H1 (cell line): Measurements from ENCODE around the gene QSOX1. TPM values are rescaled to one million over a fixed set of nuclear protein-coding genes. Genes with fewer than 3 reads are reported as not detected.

Experiments
- CTCF ChIA-PET: fragments of 300-600 bp; sonication (Branson Sonifier 250); formaldehyde crosslinking; loops from one replicate; lab custom pipeline; 2021; ENCODE audit not compliant: partially characterized antibody; lab: Charles Lee
- POLR2A ChIA-PET: fragments of 300-600 bp; sonication (Branson Sonifier 250); formaldehyde crosslinking; loops from one replicate; lab custom pipeline; 2021; ENCODE audit warnings: inconsistent platforms; ENCODE audit not compliant: partially characterized antibody; lab: Charles Lee
- DNase-seq, 2 experiments: peaks; one replicate each; pipeline versions ENCODE4 v3.0.0 to v3.0.0-alpha.2; 2010 to 2022; ENCODE audit warnings: low spot score in 2 of 2, low read depth in 1 of 2, mixed read lengths in 1 of 2
- FAIRE-seq: peaks from 2 replicates; lab custom pipeline; 2011; peaks lifted over from hg19 to GRCh38; lab: Jason Lieb, UNC
- H2AFZ ChIP-seq: 2 replicates; pipeline ENCODE4 v1.8.1; 2012; ENCODE audit warnings: low read length, inconsistent platforms
- H2AK5ac ChIP-seq: 2 replicates; pipeline ENCODE4 v1.6.1; 2013; ENCODE audit warnings: low read depth, low read length
- H2BK120ac ChIP-seq: replicated peaks from 2 replicates; pipeline ENCODE3; 2013; ENCODE audit warnings: low read depth, low read length, inconsistent platforms
- H2BK12ac ChIP-seq: 2 replicates; pipeline ENCODE4 v1.6.1; 2013; ENCODE audit warnings: low read depth, low read length
- H2BK15ac ChIP-seq: 2 replicates; pipeline ENCODE4 v1.6.1; 2013; ENCODE audit warnings: low read length
- H2BK20ac ChIP-seq: 2 replicates; pipeline ENCODE4 v1.6.1; 2013; ENCODE audit warnings: low read length
- H2BK5ac ChIP-seq: 2 replicates; pipeline ENCODE4 v1.6.1; 2013; ENCODE audit warnings: low read depth, low read length
- H3K14ac ChIP-seq: 2 replicates; pipeline ENCODE4 v1.6.1; 2013; ENCODE audit warnings: inconsistent platforms; ENCODE audit not compliant: insufficient read length
- H3K18ac ChIP-seq: 2 replicates; pipeline ENCODE4 v1.6.1; 2013; ENCODE audit warnings: low read length; ENCODE audit errors: extremely low read depth
- H3K23ac ChIP-seq: 2 replicates; pipeline ENCODE4 v1.6.1; 2013; ENCODE audit warnings: inconsistent platforms; ENCODE audit not compliant: insufficient read length
- H3K23me2 ChIP-seq: 2 replicates; pipeline ENCODE4 v1.6.1; 2013; ENCODE audit warnings: low read depth, low read length
- H3K27ac ChIP-seq: 2 replicates; pipeline ENCODE4 v1.6.1; 2011; ENCODE audit warnings: low read depth, low read length, inconsistent platforms
- H3K27me3 ChIP-seq, 4 experiments: replicated peaks in 1 of 4; 1 replicate in 1 of 4; 2 replicates in 3 of 4; pipeline versions ENCODE4 v1.6.1 to v1.8.1; 2011 to 2013; ENCODE audit warnings: low read length in 3 of 4, mild to moderate bottlenecking in 3 of 4, inconsistent platforms in 2 of 4, mixed read lengths in 2 of 4, moderate library complexity in 1 of 4; ENCODE audit not compliant: control insufficient read depth in 3 of 4, insufficient read depth in 3 of 4; ENCODE audit errors: extremely low read depth in 1 of 4
- H3K36me3 ChIP-seq, 4 experiments: 2 replicates each; pipeline versions ENCODE4 v1.6.1 to v1.8.1; 2011 to 2013; ENCODE audit warnings: mild to moderate bottlenecking in 4 of 4, low read length in 3 of 4, moderate library complexity in 2 of 4, control low read depth in 1 of 4, inconsistent platforms in 1 of 4; ENCODE audit not compliant: insufficient read depth in 4 of 4, control insufficient read depth in 2 of 4
- H3K4ac ChIP-seq: replicated peaks from 2 replicates; pipeline ENCODE3; 2013; ENCODE audit warnings: low read length, low read depth, mixed read lengths, inconsistent platforms; ENCODE audit not compliant: insufficient read length
- H3K4me1 ChIP-seq, 4 experiments: replicated peaks in 1 of 4; 1 replicate in 1 of 4; 2 replicates in 3 of 4; pipeline versions ENCODE4 v1.6.1 to v1.8.1; 2011 to 2013; ENCODE audit warnings: low read length in 3 of 4, inconsistent platforms in 2 of 4, mixed read lengths in 1 of 4; ENCODE audit not compliant: insufficient read depth in 4 of 4, control insufficient read depth in 3 of 4
- H3K4me2 ChIP-seq, 2 experiments: 2 replicates each; pipeline versions ENCODE4 v1.6.1 to v1.8.1; 2011 to 2013; ENCODE audit warnings: low read depth in 2 of 2, low read length in 2 of 2, control low read depth in 1 of 2, inconsistent platforms in 1 of 2, mild to moderate bottlenecking in 1 of 2; ENCODE audit not compliant: insufficient read depth in 1 of 2
- H3K4me3 ChIP-seq, 4 experiments: fragments of 200-600, 300-600 bp in 1 of 4; sonication (generic), shearing (Covaris generic), sonication (Bioruptor Twin) in 1 of 4; 2 replicates each; pipeline versions ENCODE4 v1.5.1 to v1.8.1; 2011 to 2016; ENCODE audit warnings: low read length in 4 of 4, low read depth in 3 of 4, control low read depth in 2 of 4, inconsistent platforms in 2 of 4, mild to moderate bottlenecking in 2 of 4, mixed read lengths in 1 of 4, moderate library complexity in 1 of 4; ENCODE audit not compliant: insufficient read depth in 2 of 4; ENCODE audit errors: extremely low read depth in 1 of 4
- H3K56ac ChIP-seq: replicated peaks from 2 replicates; pipeline ENCODE3; 2013; ENCODE audit warnings: low read depth, mild to moderate bottlenecking, mixed read lengths, low read length, inconsistent platforms; ENCODE audit not compliant: insufficient read length
- H3K79me1 ChIP-seq: 2 replicates; pipeline ENCODE4 v1.6.1; 2013; ENCODE audit warnings: low read depth, low read length, control low read depth
- H3K79me2 ChIP-seq, 2 experiments: 2 replicates each; pipeline versions ENCODE4 v1.6.1 to v1.8.1; 2012 to 2013; ENCODE audit warnings: low read length in 2 of 2, mild to moderate bottlenecking in 2 of 2, inconsistent platforms in 1 of 2; ENCODE audit not compliant: insufficient read depth in 2 of 2, control insufficient read depth in 1 of 2
- H3K9ac ChIP-seq, 4 experiments: replicated peaks in 1 of 4; 1 replicate in 1 of 4; 2 replicates in 3 of 4; pipeline versions ENCODE4 v1.6.1 to v1.8.1; 2011 to 2013; ENCODE audit warnings: low read depth in 3 of 4, low read length in 3 of 4, control low read depth in 2 of 4, mild to moderate bottlenecking in 2 of 4, moderate library complexity in 2 of 4, inconsistent platforms in 1 of 4; ENCODE audit errors: extremely low read depth in 1 of 4
- H3K9me3 ChIP-seq, 2 experiments: 2 replicates each; pipeline versions ENCODE4 v1.6.1 to v1.8.1; 2012 to 2013; ENCODE audit warnings: mild to moderate bottlenecking in 2 of 2, moderate library complexity in 2 of 2, control low read depth in 1 of 2, inconsistent platforms in 1 of 2, low read depth in 1 of 2, low read length in 1 of 2, mixed read lengths in 1 of 2; ENCODE audit not compliant: insufficient read depth in 2 of 2
- H4K20me1 ChIP-seq, 2 experiments: replicated peaks in 1 of 2; 2 replicates each; pipeline versions ENCODE3 to v1.8.1; 2011 to 2013; ENCODE audit warnings: inconsistent platforms in 2 of 2, low read length in 2 of 2, mild to moderate bottlenecking in 1 of 2; ENCODE audit not compliant: insufficient read depth in 2 of 2, control insufficient read depth in 1 of 2
- H4K5ac ChIP-seq: 2 replicates; pipeline ENCODE4 v1.6.1; 2013; ENCODE audit warnings: low read length, low read depth, mixed read lengths, inconsistent platforms; ENCODE audit not compliant: insufficient read length
- H4K8ac ChIP-seq: 2 replicates; pipeline ENCODE4 v1.8.0; 2013; ENCODE audit warnings: mild to moderate bottlenecking, moderate library complexity, low read length, inconsistent platforms; ENCODE audit not compliant: insufficient read depth; ENCODE audit errors: extremely low read depth
- H4K91ac ChIP-seq: replicated peaks from 2 replicates; pipeline ENCODE3; 2013; ENCODE audit warnings: low read length, mixed read lengths, inconsistent platforms; ENCODE audit not compliant: insufficient read length
- TAF1 ChIP-seq: IDR thresholded peaks from 2 replicates; pipeline ENCODE4 v1.6.1; 2011; ENCODE audit warnings: mild to moderate bottlenecking, low read depth, low read length
- TAF7 ChIP-seq: optimal IDR thresholded peaks from 2 replicates; pipeline ENCODE3; 2011; ENCODE audit warnings: low read depth, mild to moderate bottlenecking, inconsistent platforms, low read length, moderate library complexity, borderline replicate concordance
- WGBS, 2 experiments: shearing (Covaris generic) in 1 of 2; methylation state at CpG; one replicate each; pipeline versions ENCODE4 v1.1.6 to v1.1.7; 2013 to 2015; ENCODE audit warnings: low lambda C conversion rate in 2 of 2, mixed read lengths in 2 of 2, inconsistent platforms in 1 of 2, low coverage in 1 of 2, missing lambda C conversion rate in 1 of 2; ENCODE audit not compliant: insufficient replicate concordance in 2 of 2, insufficient coverage in 1 of 2, insufficient read length in 1 of 2; ENCODE audit errors: extremely low coverage in 1 of 2, missing lambda C conversion rate in 1 of 2; 5-methylcytosine and 5-hydroxymethylcytosine counted together
- polyA plus RNA-seq, 7 experiments: library from polyadenylated mRNA; depleted of rRNA in 3 of 7; stranded (reverse) in 5 of 7; unstranded in 2 of 7; fragments of >200 nt in 5 of 7; fragments of 200-250 nt in 2 of 7; gene quantifications; 1 replicate in 5 of 7; 2 replicates in 1 of 7; 4 replicates in 1 of 7; pipeline versions ENCODE4 v1.2.1 to v1.2.3, GENCODE V29; 2011 to 2013; ENCODE audit warnings: missing spikeins in 2 of 7, mixed read lengths in 2 of 7
- total RNA-seq: library from RNA; stranded (reverse); fragmentation: NEBNext Ultra II Directional; extraction: Animal tissue kit (Norgen Biotek cat#: 25700); gene quantifications from 2 replicates; pipeline ENCODE4 v1.2.1, GENCODE V29; 2021

The QSOX1 gene
- total and polyA plus RNA-seq, 2 of the 8 experiments (the other 6 are each of a cell fraction or from before 2014, with no cell fraction given) = 97.7 to 123 TPM

DNA sequence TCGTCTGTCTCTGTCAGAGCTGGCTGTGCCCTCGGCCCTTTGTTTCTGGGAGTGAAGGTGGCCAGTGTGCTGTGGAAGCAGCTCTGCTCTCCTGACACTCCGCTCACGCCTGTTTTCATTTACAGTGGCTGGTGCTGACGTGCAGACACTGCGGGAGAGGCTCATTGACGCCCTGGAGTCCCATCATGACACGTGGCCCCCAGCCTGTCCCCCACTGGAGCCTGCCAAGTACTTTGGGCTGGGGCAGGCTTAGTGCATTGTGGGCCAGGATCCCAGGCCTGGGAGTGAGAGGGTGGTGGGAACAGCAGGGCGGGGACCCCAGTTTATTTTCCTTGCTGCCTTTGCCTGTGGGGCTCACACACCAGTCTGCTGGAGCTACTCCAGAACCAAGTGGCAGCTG lies 21.1 kb downstream of the QSOX1 start:
- H3K36me3 ChIP-seq = no peaks in the 10 kb centered on the region; a peak in 2 of 8 replicates
- H3K14ac ChIP-seq = no peak overlapping the region
- no peak overlapping the region for H3K18ac ChIP-seq
- no peak overlapping the region for H2BK12ac ChIP-seq
- no peak overlapping the region for H2AK5ac ChIP-seq
- H3K56ac ChIP-seq = no peak overlapping the region
- peaks cover 0 to 8% of the 10 kb centered on the region in 2 experiments for H4K20me1 ChIP-seq
- no peak overlapping the region for H2BK15ac ChIP-seq
- H3K9ac ChIP-seq = no peak overlapping the region
- H3K4me3 ChIP-seq = no peak overlapping the region
- no peak overlapping the region for H2BK120ac ChIP-seq
- peaks cover 2% of the 10 kb centered on the region for H3K79me1 ChIP-seq
- no peak overlapping the region for H2AFZ ChIP-seq
- H4K8ac ChIP-seq = no peak overlapping the region; the same call in 1 of the 2 replicates
- no peak overlapping the region for H3K4ac ChIP-seq
- DNase-seq = no peak
- no peak overlapping the region for H2BK20ac ChIP-seq
- H3K79me2 ChIP-seq = no peaks in the 10 kb centered on the region
- no peak overlapping the region for H4K5ac ChIP-seq
- POLR2A ChIA-PET = no interaction called here
- no peak overlapping the region for H2BK5ac ChIP-seq
- no peak overlapping the region for H3K4me2 ChIP-seq
- H3K4me1 ChIP-seq = no peaks in the 10 kb centered on the region
- 87% methylated on average over 9 of the region's 9 CpGs; no CpG with 5 or more reads in 1 of the 2 experiments for WGBS, 2 experiments
- H4K91ac ChIP-seq = no peak overlapping the region
- H3K27ac ChIP-seq = no peak overlapping the region
- H3K23ac ChIP-seq = no peak overlapping the region
- no peak for FAIRE-seq
- no peaks in the 10 kb centered on the region for H3K27me3 ChIP-seq
- no peaks in the 10 kb centered on the region for H3K9me3 ChIP-seq
- H3K23me2 ChIP-seq = no peaks in the 10 kb centered on the region
- CTCF ChIA-PET = interaction anchor here (0.9 to 13.5 kb wide), 8 partner anchors 8 to 49 kb away, joined by 3 to 307 read pairs (median 4); no protein-coding TSS in a partner anchor
- TF ChIP-seq TAF7 (no peak), TAF1 (no peak)
